Ammon's horn (tissue), 1 donor: ENCODE measurements around the gene GAB2.
A peak's percentile ranks its signal among the peaks of the same experiment; 100 is the strongest.

Source experiments
- DNase-seq: peaks from one replicate; pipeline ENCODE4 v3.0.0-alpha.2; 2016; ENCODE audit warnings: low spot score

GAB2 gene

GRCh38 chr11:78400116-78400515 lies 17.5 kb downstream of the GAB2 start:
- DNase-seq, result no peak

- DNase-seq, result no peak
Measured at GRCh38 chr11:78399136-78399535, 18.5 kb downstream of the GAB2 start.

GRCh38 chr11:78398715-78399114 lies 18.9 kb downstream of the GAB2 start:
- no peak for DNase-seq

GRCh38 chr11:78397398-78397797 lies 20.2 kb downstream of the GAB2 start:
- no peak for DNase-seq

- DNase-seq, result no peak
Measured at GRCh38 chr11:78395597-78395996, 22.0 kb downstream of the GAB2 start.

GRCh38 chr11:78392854-78393253 lies 24.8 kb downstream of the GAB2 start:
- no peak for DNase-seq

- no peak for DNase-seq
Measured at GRCh38 chr11:78391424-78391823, 26.2 kb downstream of the GAB2 start.

- no peak for DNase-seq
Measured at GRCh38 chr11:78390809-78391208, 26.8 kb downstream of the GAB2 start.

GRCh38 chr11:78386215-78386941 lies 31.2 kb downstream of the GAB2 start:
- DNase-seq, result no peak

- DNase-seq, result no peak
Measured at GRCh38 chr11:78385205-78385604, 32.4 kb downstream of the GAB2 start.

- no peak for DNase-seq
Measured at GRCh38 chr11:78384231-78384630, 33.4 kb downstream of the GAB2 start.

GRCh38 chr11:78381865-78382264 lies 35.8 kb downstream of the GAB2 start:
- DNase-seq, result no peak

- DNase-seq, result no peak
Measured at GRCh38 chr11:78380615-78381051, 37.0 kb downstream of the GAB2 start.

GRCh38 chr11:78379039-78379670 lies 38.5 kb downstream of the GAB2 start:
- no peak for DNase-seq

GRCh38 chr11:78377625-78378418 lies 39.8 kb downstream of the GAB2 start:
- DNase-seq, result no peak

- DNase-seq, result no peak
Measured at GRCh38 chr11:78376858-78377257, 40.8 kb downstream of the GAB2 start.

- no peak for DNase-seq
Measured at GRCh38 chr11:78374917-78375316, 42.7 kb downstream of the GAB2 start.

- DNase-seq, result no peak
Measured at GRCh38 chr11:78373689-78374088, 43.9 kb downstream of the GAB2 start.

GRCh38 chr11:78372114-78372768 lies 45.4 kb downstream of the GAB2 start:
- no peak for DNase-seq

- DNase-seq, result no peak
Measured at GRCh38 chr11:78371221-78371891, 46.3 kb downstream of the GAB2 start.

GRCh38 chr11:78370406-78371172 lies 47.0 kb downstream of the GAB2 start:
- DNase-seq, result peak; percentile 29
